HepG2 (cell line): ENCODE measurements around the gene TPSAB1. TPM values are rescaled to one million over a fixed set of nuclear protein-coding genes. Genes with fewer than 3 reads are reported as not detected.

Source experiments
- ATAC-seq: fragments of 200-7000 bp; cut with Tn5 transposase; 3 replicates; pipeline ENCODE4 v1.9.1; 2020; ENCODE audit warnings: mild to moderate bottlenecking, moderate library complexity
- BruUV-seq: library from RNA; stranded (reverse); fragments of 400-500 nt; replicated peaks from 2 replicates; lab custom pipeline; 2021; lab: Mats Ljungman, UMichigan
- CTCF ChIA-PET: fragments of 300-600 bp; formaldehyde crosslinking; extraction: SDS; loops from one replicate; lab custom pipeline; 2021; ENCODE audit warnings: low total read pairs, inconsistent platforms, low intra/inter-chr PET ratio; lab: Yijun Ruan, JAX
- POLR2A ChIA-PET: fragments of 350-600 bp; sonication (Branson Sonifier 250); formaldehyde crosslinking; loops from one replicate; lab custom pipeline; 2020; ENCODE audit warnings: antibody characterized with exemption, inconsistent platforms; lab: Yijun Ruan, JAX
- DNase-seq: peaks from one replicate; pipeline ENCODE4 v3.0.0-alpha.2; 2015; ENCODE audit warnings: low spot score
- FAIRE-seq: peaks from 3 replicates; lab custom pipeline; 2011; peaks lifted over from hg19 to GRCh38; lab: Jason Lieb, UNC
- H2AFZ ChIP-seq: one replicate; pipeline ENCODE4 v1.6.1; 2011; ENCODE audit warnings: low read length, inconsistent platforms
- H3K27ac ChIP-seq: fragments of 300-600 bp; 3 replicates; pipeline ENCODE4 v1.8.0; 2011; ENCODE audit warnings: mixed run types, mild to moderate bottlenecking, mixed read lengths, low read length, inconsistent platforms; ENCODE audit not compliant: insufficient read depth; ENCODE audit errors: extremely low read length
- H3K27me3 ChIP-seq, 2 experiments: fragments of 200-600 bp in 1 of 2; 2 replicates in 1 of 2; 3 replicates in 1 of 2; pipeline versions ENCODE4 v1.6.0 to v1.8.0; 2011; ENCODE audit warnings: low read length in 2 of 2, mild to moderate bottlenecking in 2 of 2, moderate library complexity in 2 of 2, inconsistent platforms in 1 of 2; ENCODE audit not compliant: insufficient read depth in 2 of 2, control insufficient read depth in 1 of 2
- H3K36me3 ChIP-seq, 2 experiments: fragments of 200-600 bp in 1 of 2; replicated peaks in 1 of 2; 2 replicates in 1 of 2; 3 replicates in 1 of 2; pipeline versions ENCODE4 v1.5.1 to v1.8.0; 2011; ENCODE audit warnings: low read length in 2 of 2, inconsistent platforms in 1 of 2; ENCODE audit not compliant: insufficient read depth in 2 of 2, control insufficient read depth in 1 of 2
- H3K4me1 ChIP-seq: 2 replicates; pipeline ENCODE4 v1.5.1; 2012; ENCODE audit warnings: low read length, inconsistent platforms; ENCODE audit not compliant: insufficient read depth
- H3K4me2 ChIP-seq: 2 replicates; pipeline ENCODE4 v1.6.0; 2011; ENCODE audit warnings: low read depth, low read length, inconsistent platforms
- H3K4me3 ChIP-seq, 3 experiments: fragments of 200-600 bp in 1 of 3; sonication (generic), shearing (Covaris generic) in 1 of 3; replicated peaks in 1 of 3; 2 replicates each; pipeline ENCODE4 v1.5.1; 2011 to 2016; ENCODE audit warnings: low read length in 3 of 3, inconsistent platforms in 2 of 3, low read depth in 2 of 3, mild to moderate bottlenecking in 2 of 3, control low read depth in 1 of 3, mixed read lengths in 1 of 3; ENCODE audit not compliant: insufficient read depth in 1 of 3
- H3K79me2 ChIP-seq: one replicate; pipeline ENCODE4 v1.6.1; 2011; ENCODE audit warnings: low read length, inconsistent platforms; ENCODE audit not compliant: insufficient read depth
- H3K9ac ChIP-seq: 2 replicates; pipeline ENCODE4 v1.6.0; 2011; ENCODE audit warnings: mild to moderate bottlenecking, low read depth, low read length, inconsistent platforms; ENCODE audit not compliant: insufficient read depth
- H3K9me3 ChIP-seq: 2 replicates; pipeline ENCODE4 v1.5.1; 2012; ENCODE audit warnings: mild to moderate bottlenecking, low read length
- H4K20me1 ChIP-seq: 2 replicates; pipeline ENCODE4 v1.6.0; 2011; ENCODE audit warnings: inconsistent platforms, mild to moderate bottlenecking, low read length, moderate library complexity; ENCODE audit not compliant: insufficient read depth
- ATF1 ChIP-seq: IDR thresholded peaks from 2 replicates; pipeline ENCODE4 v1.6.1; 2016; ENCODE audit warnings: mild to moderate bottlenecking, control low read depth
- FOSL2 ChIP-seq: sonication (generic); formaldehyde crosslinking; IDR thresholded peaks from 2 replicates; pipeline ENCODE4 v1.4.0; 2020; ENCODE audit warnings: missing genetic modification reagents
- GTF2F1 ChIP-seq: fragments of 150-350 bp; IDR thresholded peaks from 2 replicates; pipeline ENCODE4 v1.6.1; 2014; ENCODE audit warnings: low read length
- KLF16 ChIP-seq, 2 experiments: sonication (generic) in 1 of 2; formaldehyde crosslinking in 1 of 2; IDR thresholded peaks; 2 replicates each; pipeline versions ENCODE4 v1.6.1 to v1.8.0; 2016 to 2023; ENCODE audit warnings: missing genetic modification reagents in 2 of 2, missing compliant biosample characterization in 1 of 2
- MLLT10 ChIP-seq: sonication (generic); formaldehyde crosslinking; IDR thresholded peaks from 2 replicates; pipeline ENCODE4 v1.4.0; 2020; ENCODE audit warnings: missing genetic modification reagents
- SIN3B ChIP-seq: fragments of 150-350 bp; IDR thresholded peaks from 2 replicates; pipeline ENCODE4 v1.6.1; 2014; ENCODE audit warnings: low read length
- TBL1XR1 ChIP-seq: fragments of 150-350 bp; IDR thresholded peaks from 2 replicates; pipeline ENCODE4 v1.6.1; 2014; ENCODE audit warnings: borderline replicate concordance, low read length; ENCODE audit not compliant: partially characterized antibody
- THYN1 ChIP-seq: sonication (generic); formaldehyde crosslinking; IDR thresholded peaks from 2 replicates; pipeline ENCODE4 v1.8.1; 2023; ENCODE audit warnings: low read depth, mild to moderate bottlenecking, moderate library complexity, missing genetic modification reagents, borderline replicate concordance
- ZNF264 ChIP-seq: sonication (generic); formaldehyde crosslinking; IDR thresholded peaks from 2 replicates; pipeline ENCODE4 v1.4.0; 2020; ENCODE audit warnings: missing genetic modification reagents
- ZNF460 ChIP-seq: sonication (generic); formaldehyde crosslinking; IDR thresholded peaks from 2 replicates; pipeline ENCODE4 v1.5.1; 2020; ENCODE audit warnings: missing genetic modification reagents, mild to moderate bottlenecking, borderline replicate concordance
- ZNF558 ChIP-seq: sonication (generic); formaldehyde crosslinking; IDR thresholded peaks from 2 replicates; pipeline ENCODE4 v1.9.0; 2022; ENCODE audit warnings: mild to moderate bottlenecking, missing genetic modification reagents, borderline replicate concordance
- WGBS: methylation state at CpG from one replicate; pipeline ENCODE4 v1.1.6; 2017; ENCODE audit warnings: low lambda C conversion rate; 5-methylcytosine and 5-hydroxymethylcytosine counted together
- in situ Hi-C: cut with HindIII; loops from 2 replicates; pipeline ENCODE4 v1.10.0; 2017; ENCODE audit warnings: low pct_unique_long_range_greater_than_20kb; ENCODE audit not compliant: extremely low pct_ligation_motif_present
- intact Hi-C: fragments of 100-400 bp; cut with micrococcal nuclease; formaldehyde crosslinking; loops from one replicate; pipeline ENCODE4 v1.10.0; 2022; ENCODE audit not compliant: unreplicated experiment
- polyA plus RNA-seq, 8 experiments: library from polyadenylated mRNA; depleted of rRNA in 3 of 8; stranded (reverse) in 7 of 8; unstranded in 1 of 8; fragments of >200 nt; fragmentation: Illumina TruSeq in 4 of 8; extraction: Trizol in 4 of 8; gene quantifications; 2 replicates each; pipeline versions ENCODE4 v1.2.1 to v1.2.3, GENCODE V29; 2011 to 2016; ENCODE audit warnings: low read depth in 4 of 8, missing spikeins in 1 of 8, mixed read lengths in 1 of 8; ENCODE audit not compliant: insufficient read depth in 1 of 8
- total RNA-seq, 5 experiments: library from RNA; depleted of rRNA; stranded (reverse); fragments of >200 nt; fragmentation: Illumina TruSeq; extraction: Trizol; gene quantifications; 2 replicates each; pipeline ENCODE4 v1.2.3, GENCODE V29; 2016; ENCODE audit warnings: low read depth in 1 of 5

The TPSAB1 gene
- total and polyA plus RNA-seq, 2 of the 13 experiments (the other 11 are each of a cell fraction or from before 2014, with no cell fraction given): 0.12 TPM; not detected in 1

GRCh38 chr16:1286513-1287094, 46.1 kb downstream of the TPSAB1 start:
- H2AFZ ChIP-seq: no peak overlapping the region
- no peak for TF ChIP-seq ZNF264 (CRISPR knock-in tag)
- TF ChIP-seq SIN3B: no peak
- TF ChIP-seq ZNF460: no peak
- TF ChIP-seq KLF16 (CRISPR knock-in tag; IDR thresholded peaks at IDR 0.05): no peak
- TF ChIP-seq ZNF558 (CRISPR knock-in tag): no peak
- no peak for TF ChIP-seq MLLT10 (CRISPR knock-in tag)
- TF ChIP-seq THYN1 (CRISPR knock-in tag): no peak
- TF ChIP-seq TBL1XR1: no peak
- no peak for TF ChIP-seq FOSL2 (CRISPR knock-in tag)
- no peak for TF ChIP-seq GTF2F1
- TF ChIP-seq ATF1 (CRISPR knock-in tag): no peak
- peaks cover 36% of the 10 kb centered on the region for H3K4me1 ChIP-seq
- intact Hi-C loops: no loop called here
- H3K4me2 ChIP-seq: no peak overlapping the region
- no peak overlapping the region for H3K9ac ChIP-seq
- in situ Hi-C loops: no loop called here
- H3K27me3 ChIP-seq: peaks cover 28 to 73% of the 10 kb centered on the region in 2 experiments
- H3K27ac ChIP-seq: no peak overlapping the region
- H4K20me1 ChIP-seq: no peaks in the 10 kb centered on the region
- H3K36me3 ChIP-seq: no peaks in the 10 kb centered on the region
- WGBS: no CpG with 5 or more reads among the region's 25 CpGs
- POLR2A ChIA-PET: no interaction called here
- FAIRE-seq (no peak), DNase-seq (no peak), ATAC-seq (no peak)
- no peak overlapping the region for H3K4me3 ChIP-seq
- H3K79me2 ChIP-seq: no peaks in the 10 kb centered on the region
- BruUV-seq: no TSS peak
- H3K9me3 ChIP-seq: no peaks in the 10 kb centered on the region
- CTCF ChIA-PET: no interaction called here
